NCI-H69 (cell line): ENCODE results near the gene NOXO1.

Experiments used
- DNase-seq: peaks from one replicate; lab custom pipeline; 2025; lab: John Stamatoyannopoulos, UW

The NOXO1 gene

DNA sequence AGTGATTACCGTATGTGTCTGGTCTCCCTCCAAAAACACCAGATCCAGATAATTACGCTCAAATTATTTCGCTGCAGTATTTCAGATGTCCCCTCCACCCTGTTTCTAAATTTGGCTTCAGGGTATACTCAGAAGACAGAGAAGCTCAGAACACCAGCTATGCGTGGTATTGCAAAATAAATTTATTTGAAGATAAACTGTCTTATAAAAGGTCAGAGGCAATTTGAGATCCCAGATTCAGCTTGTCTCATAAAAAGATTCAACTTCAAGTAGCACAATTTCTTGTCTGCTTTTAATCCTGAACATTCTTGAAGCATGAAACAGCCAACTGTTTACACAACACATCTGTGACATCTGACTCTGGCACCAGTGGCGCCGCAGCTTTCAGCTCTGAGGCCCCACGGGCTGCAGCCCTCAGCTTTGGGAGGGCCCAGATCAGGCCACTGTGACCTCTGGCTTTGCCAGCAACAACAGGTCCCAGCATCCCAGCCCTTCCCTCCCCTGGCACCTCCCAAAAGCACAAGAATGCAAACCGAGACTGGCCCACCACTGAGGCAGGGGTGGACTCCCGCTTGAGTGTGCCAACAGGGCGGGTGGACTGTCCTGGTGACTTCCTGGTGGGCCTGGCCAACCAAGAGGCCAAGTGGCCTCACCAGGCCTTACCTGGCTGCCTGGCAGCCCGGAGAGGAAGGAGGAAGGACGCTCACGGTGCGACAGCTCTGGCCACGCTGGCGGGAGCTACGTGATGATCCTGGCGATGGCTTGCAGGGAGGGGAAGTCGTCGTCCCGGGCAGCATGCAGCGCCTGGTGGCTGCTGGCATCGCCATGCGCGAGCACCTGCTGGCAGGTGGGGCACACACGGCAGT, 16.5 kb upstream of the NOXO1 start:
- DNase-seq = no peak

- peak; percentile 35 for DNase-seq
These were observed 12.5 kb upstream of the NOXO1 start for GRCh38 chr16:1993731-1994131.

DNA sequence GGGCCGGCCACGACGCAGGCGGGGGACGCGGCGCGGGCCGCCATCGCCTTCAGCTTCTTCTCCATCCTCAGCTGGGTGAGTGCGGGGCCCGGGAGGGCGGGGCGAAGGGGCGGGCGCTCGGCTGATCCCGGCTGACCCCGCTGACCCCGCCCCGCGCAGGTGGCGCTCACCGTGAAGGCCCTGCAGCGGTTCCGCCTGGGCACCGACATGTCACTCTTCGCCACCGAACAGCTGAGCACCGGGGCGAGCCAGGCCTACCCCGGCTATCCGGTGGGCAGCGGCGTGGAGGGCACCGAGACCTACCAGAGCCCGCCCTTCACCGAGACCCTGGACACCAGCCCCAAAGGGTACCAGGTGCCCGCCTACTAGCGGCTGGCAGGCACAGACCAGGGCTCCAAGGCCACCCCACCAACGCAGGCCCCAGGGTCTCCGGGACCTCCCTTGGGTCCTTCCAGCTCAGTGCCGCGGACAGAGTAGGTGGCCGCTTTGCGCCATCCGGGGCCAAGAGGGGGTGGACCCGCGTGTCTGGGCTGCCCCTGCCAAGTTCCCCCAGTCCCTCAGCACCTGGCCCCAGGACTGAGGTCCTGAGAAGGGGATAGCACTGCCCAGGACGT, 11.5 kb upstream of the NOXO1 start:
- DNase-seq = no peak

DNA sequence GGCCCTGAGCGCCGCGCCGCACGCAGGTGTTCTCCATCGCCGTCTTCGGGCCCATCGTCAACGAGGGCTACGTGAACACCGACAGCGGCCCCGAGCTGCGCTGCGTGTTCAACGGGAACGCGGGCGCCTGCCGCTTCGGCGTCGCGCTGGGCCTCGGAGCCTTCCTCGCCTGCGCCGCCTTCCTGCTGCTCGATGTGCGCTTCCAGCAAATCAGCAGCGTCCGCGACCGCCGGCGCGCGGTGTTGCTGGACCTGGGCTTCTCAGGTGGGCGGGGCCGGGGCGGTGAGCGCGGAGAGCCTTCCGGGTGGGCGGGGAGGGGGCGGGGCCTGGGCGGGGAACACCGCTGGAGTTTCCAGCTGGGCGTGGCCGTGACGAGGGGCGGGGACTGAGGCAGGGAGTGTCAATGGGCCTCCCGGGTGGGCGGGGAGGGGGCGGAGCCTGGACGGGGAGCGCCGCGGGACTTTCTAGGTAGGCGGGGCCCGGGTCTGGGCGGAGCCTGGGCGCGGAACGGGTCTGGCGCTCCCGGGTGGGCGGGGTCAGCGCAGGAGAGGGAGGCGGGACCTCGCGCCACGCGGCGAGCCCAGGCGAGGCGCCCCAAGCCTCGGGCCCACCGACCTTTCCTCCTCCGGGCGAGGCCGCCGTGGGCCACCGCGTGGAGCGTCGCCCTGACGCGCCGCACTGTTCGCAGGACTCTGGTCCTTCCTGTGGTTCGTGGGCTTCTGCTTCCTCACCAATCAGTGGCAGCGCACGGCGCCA, 10.9 kb upstream of the NOXO1 start:
- peak; percentile 49 for DNase-seq

- no peak for DNase-seq
These were observed 10.3 kb upstream of the NOXO1 start for GRCh38 chr16:1991588-1991947.

DNA sequence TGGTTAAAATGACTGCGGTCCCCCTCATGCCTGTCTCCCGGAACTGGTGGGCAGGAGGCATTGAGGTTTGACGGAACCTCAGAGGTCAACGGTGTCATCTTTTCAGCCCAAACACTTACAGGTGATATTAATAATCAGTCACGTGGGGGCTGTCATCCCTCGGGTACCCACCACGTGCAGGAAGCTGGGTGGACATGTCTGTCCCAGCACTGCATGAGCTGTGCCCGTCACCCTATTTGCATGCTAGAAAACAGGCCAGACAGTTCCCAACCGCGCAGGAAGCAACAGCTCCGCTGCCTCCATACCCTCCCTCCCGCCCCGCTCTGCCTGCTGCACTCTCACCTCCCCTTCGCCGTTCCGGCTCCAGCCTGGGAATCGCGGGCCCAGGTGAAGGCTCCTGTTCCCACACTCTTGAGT, 9.9 kb upstream of the NOXO1 start:
- peak; percentile 36 for DNase-seq

DNA sequence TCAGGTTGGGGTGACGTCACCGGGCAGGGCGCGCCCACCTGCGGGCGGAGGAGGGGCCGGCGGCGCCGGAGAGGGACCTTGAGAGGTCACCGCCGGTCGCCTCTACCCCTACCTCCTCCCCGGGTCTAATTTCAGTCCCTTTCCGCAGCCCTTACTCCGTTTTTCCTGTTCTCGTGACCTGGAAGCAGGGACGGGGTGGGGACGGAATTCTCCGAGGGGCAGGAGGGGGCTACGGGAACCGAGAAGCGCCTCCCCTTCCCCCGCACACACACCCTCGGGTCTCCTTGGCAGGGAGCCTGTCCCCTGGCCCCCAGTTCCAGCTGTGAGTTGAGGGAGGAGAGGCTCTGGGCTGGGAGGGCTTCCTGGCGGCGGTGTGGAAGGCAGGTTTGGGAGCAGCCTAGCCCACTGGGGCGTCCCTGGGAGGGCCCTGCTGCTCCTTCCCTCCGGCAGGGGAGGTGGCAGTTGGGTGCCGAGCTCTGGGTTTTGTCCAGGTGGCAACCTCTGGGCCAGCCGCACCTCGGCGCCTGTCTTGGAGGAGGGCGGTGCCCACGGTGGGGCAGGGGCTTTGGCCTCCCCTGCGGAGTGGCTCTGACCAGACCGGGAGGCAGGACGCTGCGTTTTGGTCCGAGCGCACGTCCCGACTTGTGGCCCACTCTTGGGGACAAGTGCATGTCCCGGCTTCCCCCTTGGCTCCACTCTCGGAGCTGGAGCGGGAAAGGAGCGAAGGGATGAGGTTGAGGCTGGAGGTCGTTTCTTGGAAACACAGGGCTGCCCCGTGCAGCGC, 9.3 kb upstream of the NOXO1 start:
- DNase-seq = peak; percentile 83

- no peak for DNase-seq
These were observed 8.8 kb upstream of the NOXO1 start for GRCh38 chr16:1990101-1990350.

DNA sequence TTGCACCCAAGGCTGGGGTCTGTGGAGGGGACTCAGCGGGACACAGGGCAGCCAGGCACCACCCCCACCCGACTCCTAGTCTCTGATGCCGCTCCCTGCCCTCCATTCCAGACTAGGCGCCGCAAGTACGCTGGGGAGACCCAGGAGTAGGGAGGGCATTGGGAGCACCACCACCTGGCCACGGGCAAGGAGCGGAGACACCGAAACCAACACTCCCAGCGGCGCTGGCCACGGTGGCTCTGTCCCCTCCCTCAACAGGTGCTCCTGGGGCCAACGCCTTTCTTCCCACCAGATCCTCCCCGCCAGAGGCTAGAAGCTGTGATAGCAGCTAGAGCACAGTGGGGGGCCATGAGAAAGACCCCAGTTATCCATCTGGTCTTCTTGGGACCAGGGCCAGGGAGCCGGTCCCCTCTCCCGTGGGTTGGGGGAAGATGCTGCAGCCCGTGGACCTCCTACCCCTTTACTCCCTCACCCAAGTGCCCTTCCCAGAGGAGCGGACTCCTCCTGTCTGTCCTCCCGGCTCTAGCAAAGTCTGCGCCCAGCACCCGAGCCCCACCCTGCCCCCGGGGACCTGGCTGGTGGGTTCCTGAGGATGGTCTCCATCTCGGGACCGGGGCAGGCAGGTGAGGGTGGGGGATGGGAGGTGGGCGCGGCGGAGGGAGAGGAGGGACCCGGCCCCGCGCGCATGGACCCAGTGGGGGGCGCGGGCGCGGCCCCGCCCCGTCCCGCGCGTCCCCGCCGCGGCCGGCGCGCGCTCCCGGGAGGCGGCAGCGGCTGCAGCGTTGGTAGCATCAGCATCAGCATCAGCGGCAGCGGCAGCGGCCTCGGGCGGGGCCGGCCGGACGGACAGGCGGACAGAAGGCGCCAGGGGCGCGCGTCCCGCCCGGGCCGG, 8.2 kb upstream of the NOXO1 start, which contains the start of gene SYNGR3:
Gene SYNGR3, plus strand, starts transcription at position 762 of the 892 bp plus-strand sequence. CDS start 133 bp downstream, outside the sequence.
- DNase-seq = peak; percentile 90

- no peak for DNase-seq
These were observed 5.9 kb upstream of the NOXO1 start for GRCh38 chr16:1987198-1987597.

DNA sequence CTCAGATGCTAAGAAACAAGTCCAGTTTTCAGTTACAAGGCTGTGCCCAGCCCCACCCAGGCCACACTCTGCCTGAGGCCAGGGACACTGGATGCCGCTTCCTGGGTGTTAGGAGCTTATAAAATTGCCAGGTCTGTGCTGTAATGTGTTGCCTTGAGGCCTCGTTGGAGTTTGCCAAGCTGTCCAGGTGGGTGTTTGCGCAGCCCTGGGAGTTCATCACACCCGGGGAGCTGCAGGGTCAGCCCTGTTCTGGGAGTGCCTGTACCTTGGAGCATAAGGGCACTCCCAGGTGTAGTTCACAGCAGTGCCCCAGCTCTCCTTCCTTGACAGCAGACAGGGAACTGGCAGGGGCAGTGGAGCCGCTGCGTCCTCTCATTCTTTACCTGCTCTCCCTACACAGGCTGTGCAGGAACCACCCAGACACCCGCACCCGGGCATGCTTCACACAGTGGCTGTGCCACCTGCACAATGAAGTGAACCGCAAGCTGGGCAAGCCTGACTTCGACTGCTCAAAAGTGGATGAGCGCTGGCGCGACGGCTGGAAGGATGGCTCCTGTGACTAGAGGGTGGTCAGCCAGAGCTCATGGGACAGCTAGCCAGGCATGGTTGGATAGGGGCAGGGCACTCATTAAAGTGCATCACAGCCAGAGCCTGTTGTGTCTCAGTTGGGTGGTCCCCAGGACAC, 4.3 kb upstream of the NOXO1 start:
- no peak for DNase-seq

DNA sequence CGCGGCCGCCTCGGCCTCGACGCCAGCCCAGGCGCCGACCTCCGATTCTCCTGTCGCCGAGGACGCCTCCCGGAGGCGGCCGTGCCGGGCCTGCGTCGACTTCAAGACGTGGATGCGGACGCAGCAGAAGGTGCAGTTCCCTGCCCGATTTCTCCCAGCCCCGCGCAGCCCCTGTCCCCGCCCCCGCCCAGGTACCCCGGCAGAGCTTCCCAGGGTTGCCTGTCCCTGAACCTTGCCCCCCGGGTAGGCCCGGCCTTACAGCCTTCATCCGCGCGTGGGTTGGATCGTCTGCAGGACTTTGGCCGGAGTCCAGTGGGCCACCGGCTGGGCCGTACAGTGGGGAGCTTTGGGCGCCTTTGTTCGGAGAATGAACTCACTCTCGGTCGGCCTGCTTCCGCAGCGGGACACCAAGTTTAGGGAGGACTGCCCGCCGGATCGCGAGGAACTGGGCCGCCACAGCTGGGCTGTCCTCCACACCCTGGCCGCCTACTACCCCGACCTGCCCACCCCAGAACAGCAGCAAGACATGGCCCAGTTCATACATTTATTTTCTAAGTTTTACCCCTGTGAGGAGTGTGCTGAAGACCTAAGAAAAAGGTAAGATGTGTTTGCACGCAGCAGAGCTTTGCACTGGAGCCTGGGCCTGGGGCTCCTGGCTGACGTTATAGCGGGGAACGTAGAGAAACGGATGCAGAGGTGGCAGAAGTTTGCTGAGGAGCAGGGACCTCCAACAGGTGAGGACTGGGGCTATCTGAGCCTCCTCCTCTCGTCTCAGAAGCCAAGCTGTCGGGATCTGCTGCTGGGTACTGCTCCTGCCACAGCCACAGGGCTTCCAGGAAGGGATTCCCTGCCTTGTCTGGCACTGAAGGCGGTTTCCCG, 3.3 kb upstream of the NOXO1 start:
- peak; percentile 74 for DNase-seq

DNA sequence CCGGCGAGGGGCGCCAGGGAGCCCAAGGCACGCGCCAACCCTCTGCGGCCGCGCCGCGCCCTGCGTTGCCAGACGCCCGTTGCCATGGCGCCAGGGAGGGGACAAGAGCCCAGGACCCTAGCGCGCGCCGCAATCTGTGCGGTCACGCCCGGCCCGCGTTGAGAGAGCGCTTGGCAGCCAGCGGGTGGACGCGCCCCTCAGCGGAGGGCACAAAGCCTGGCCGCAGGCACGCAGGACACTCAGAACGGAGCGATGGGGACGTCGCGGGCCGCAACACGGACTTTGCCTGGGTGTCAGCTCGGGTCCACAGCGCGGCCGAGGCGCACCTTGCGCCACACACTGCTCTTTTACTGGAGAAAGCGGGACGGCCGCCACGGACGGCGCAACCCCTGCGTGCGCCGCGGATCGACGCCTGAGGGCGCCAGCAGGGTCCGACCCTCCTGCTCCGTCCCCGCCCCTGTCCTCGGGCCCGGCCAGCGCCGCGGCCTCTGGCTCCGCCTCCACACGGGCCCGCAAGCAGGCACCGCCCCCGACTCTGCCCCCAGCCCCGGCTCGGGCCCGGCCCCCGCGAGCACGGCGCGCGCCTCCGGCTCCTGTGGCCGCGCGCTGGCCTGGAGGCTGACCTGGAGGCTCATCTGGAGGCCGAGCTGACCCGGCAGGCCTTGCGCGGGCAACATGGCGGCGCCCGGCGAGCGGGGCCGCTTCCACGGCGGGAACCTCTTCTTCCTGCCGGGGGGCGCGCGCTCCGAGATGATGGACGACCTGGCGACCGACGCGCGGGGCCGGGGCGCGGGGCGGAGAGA, 2.5 kb upstream of the NOXO1 start, which contains the start of gene GFER:
Gene GFER, plus strand, starts transcription at position 650 of the 803 bp plus-strand sequence. Its CDS starts 26 bp downstream, at position 676.
- DNase-seq = peak; percentile 98

- no peak for DNase-seq
These were observed 1.8 kb upstream of the NOXO1 start for GRCh38 chr16:1982991-1983543.

- peak; percentile 91 for DNase-seq
These were observed 754 bp upstream of the NOXO1 start for GRCh38 chr16:1982013-1982433.

- no peak for DNase-seq
These were observed 540 bp downstream of the NOXO1 start for GRCh38 chr16:1980770-1981087.

DNA sequence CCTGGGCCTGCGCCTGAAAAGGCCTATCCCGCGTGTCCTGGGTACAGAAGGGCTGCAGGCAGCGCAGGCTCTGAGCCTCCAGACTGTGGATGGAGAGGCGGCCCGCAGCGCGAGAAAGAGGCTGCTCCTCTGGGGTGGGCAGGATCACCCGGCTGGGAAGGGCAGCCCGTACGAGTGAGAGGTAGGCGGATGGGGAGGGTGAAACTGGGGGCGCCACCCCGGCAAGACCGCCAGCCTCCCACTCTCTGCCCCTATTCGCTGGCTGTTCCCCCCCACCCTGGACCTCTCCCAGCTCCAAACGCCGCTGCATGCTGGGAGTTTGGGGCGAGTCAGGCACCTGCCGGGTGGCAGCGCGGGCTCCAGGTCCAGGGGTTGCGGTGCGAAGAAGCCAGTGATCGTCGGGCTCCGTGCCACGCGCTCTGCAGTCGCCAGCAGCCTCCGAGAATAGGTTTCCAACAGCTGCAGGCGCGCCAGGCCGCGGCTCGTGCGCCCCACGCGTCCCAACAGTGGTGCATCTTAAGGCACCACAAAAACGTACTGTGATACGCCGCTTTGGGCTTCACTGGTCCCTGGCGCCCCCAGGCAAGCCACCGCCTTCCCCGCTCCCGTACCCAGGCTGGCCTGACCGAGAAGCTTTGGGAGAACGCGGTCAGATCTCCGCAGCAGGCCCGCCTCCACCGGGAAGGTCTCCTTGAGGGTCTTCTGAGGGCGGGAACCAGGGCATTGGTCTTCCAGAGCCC, 1.1 kb downstream of the NOXO1 start:
- DNase-seq = peak; percentile 78
